ENCODE data around the gene PDE6D. TPM values are rescaled to one million over a fixed set of nuclear protein-coding genes. Genes with fewer than 3 reads are reported as not detected.

Gene PDE6D
- total and polyA plus RNA-seq, 2 of the 13 experiments (the other 11 are each of a cell fraction or from before 2014, with no cell fraction given) = 14.1 to 23.2 TPM

DNA sequence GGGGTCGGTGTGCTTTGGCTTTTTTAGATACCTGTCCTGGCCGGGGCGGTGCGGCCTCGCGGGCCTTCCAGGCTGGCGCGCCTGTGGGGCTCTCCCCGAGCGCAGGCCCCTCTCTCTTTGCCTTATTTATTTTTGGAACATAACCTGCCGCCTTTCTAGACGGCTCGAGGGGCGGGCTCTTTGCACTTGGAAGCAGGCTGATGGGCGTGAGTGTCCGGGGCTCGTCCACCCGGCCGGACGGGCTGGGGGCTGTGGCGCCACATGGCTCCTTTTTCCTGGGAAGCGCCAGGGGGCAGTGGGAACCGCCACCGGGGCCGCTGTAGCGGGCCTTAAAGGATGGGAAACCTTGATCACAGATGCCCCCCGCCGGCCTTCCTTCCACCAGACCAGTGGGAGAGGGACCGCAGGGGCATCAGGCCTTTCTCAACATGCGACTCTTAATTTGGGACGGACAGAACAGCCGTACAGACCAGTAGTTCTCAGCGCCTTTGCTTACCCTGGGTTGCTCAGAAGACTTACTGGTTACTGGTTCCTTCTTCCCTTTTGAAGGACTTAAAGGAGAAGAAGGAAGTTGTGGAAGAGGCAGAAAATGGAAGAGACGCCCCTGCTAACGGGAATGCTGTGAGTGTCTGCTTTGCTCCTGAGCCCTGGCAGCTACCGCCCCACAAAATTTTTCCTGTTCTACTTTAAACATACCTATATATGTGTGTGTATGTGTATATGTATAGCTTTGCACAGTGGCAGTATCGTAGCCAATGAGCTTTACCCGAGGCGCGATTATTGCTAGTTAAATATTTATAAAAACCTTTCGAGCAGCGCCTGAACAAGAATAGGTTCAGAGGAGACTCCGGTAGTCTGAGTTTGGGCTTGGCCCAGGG, 70.0 kb downstream of the PDE6D start:
- Histone ChIP-seq H2AFZ (ENCODE audit: low read length) (no peak overlapping the region), H3K9ac (ENCODE audit: insufficient read depth, low read depth, low read length) (peak overlapping the region; percentile 84), H3K4me1 (ENCODE audit: insufficient read depth, low read length) (peaks cover 53% of the 10 kb centered on the region), H3K27me3 (ENCODE audit: control insufficient read depth in 1 of 2, insufficient read depth in 2 of 2, low read length in 2 of 2) (no peaks in the 10 kb centered on the region), H3K4me2 (ENCODE audit: low read depth, low read length) (peak overlapping the region; percentile 92), H3K9me3 (ENCODE audit: low read length) (no peaks in the 10 kb centered on the region), H3K36me3 (replicated peaks in 1 of 2; ENCODE audit: control insufficient read depth in 1 of 2, insufficient read depth in 2 of 2, low read length in 2 of 2) (peaks cover 15 to 17% of the 10 kb centered on the region in 2 experiments), H4K20me1 (ENCODE audit: insufficient read depth, low read length) (peaks cover 39% of the 10 kb centered on the region), H3K4me3 (replicated peaks in 1 of 3; ENCODE audit: insufficient read depth in 1 of 3, low read depth in 2 of 3, low read length in 3 of 3) (peak overlapping the region; percentile 83 to 93 (median 89)), H3K79me2 (ENCODE audit: insufficient read depth, low read length) (peaks cover 41% of the 10 kb centered on the region), H3K27ac (ENCODE audit: extremely low read length, insufficient read depth, low read length) (peak overlapping the region; percentile 53)
- intact Hi-C loops (cut with micrococcal nuclease; ENCODE audit: unreplicated experiment) (loop anchor here (5.0 kb wide), 1 partner anchor 249 kb away; the partner anchor contains the start of gene NCL), in situ Hi-C loops (cut with HindIII; ENCODE audit: extremely low pct_ligation_motif_present, low pct_unique_long_range_greater_than_20kb) (loop anchor here (5.0 kb wide), 2 partner anchors 34 to 99 kb away; no protein-coding TSS in a partner anchor)
- no peak for ATAC-seq
- FAIRE-seq = no peak
- no peak for DNase-seq (ENCODE audit: low spot score)
- POLR2A ChIA-PET = interaction anchor here (0.8 to 1.2 kb wide), 2 partner anchors 29 to 34 kb away, joined by 3 to 8 read pairs; no protein-coding TSS in a partner anchor
- CTCF ChIA-PET (ENCODE audit: low intra/inter-chr PET ratio, low total read pairs) = interaction anchor here (1.4 to 1.6 kb wide), 4 partner anchors 24 to 34 kb away, joined by 3 to 8 read pairs (median 6); no protein-coding TSS in a partner anchor
- no TSS peak for BruUV-seq (replicated peaks)
- WGBS (ENCODE audit: low lambda C conversion rate) = 5% methylated on average over 43 of the region's 43 CpGs
- TF ChIP-seq SMAD1 (CRISPR knock-in tag; IDR thresholded peaks at IDR 0.05; ENCODE audit: borderline replicate concordance, low read depth) (0 out of 2 replicates have a peak, but pooled peaks have one; percentile 5), KDM2A (CRISPR knock-in tag; IDR thresholded peaks at IDR 0.05; ENCODE audit: borderline replicate concordance, low read depth) (0 out of 2 replicates have a peak, but pooled peaks have one; percentile 16), PHF8 (CRISPR knock-in tag; IDR thresholded peaks at IDR 0.05) (0 out of 2 replicates have a peak, but pooled peaks have one; percentile 40), MXI1 (IDR thresholded peaks at IDR 0.05; ENCODE audit: borderline replicate concordance, low read depth, low read length) (peak; percentile 25; the same call in 1 of the 3 replicates), YY1 (IDR thresholded peaks at IDR 0.05; ENCODE audit: insufficient read depth, insufficient replicate concordance, low read depth, low read length) (no peak), ZNF160 (CRISPR knock-in tag; IDR thresholded peaks at IDR 0.05) (0 out of 2 replicates have a peak, but pooled peaks have one; percentile 66), RXRB (CRISPR knock-in tag; IDR thresholded peaks at IDR 0.05; ENCODE audit: borderline replicate concordance) (0 out of 2 replicates have a peak, but pooled peaks have one; percentile 3), WIZ (CRISPR knock-in tag; IDR thresholded peaks at IDR 0.05) (no peak), ZNF615 (CRISPR knock-in tag; IDR thresholded peaks at IDR 0.05; ENCODE audit: borderline replicate concordance) (0 out of 2 replicates have a peak, but pooled peaks have one; percentile 13), RFXANK (CRISPR knock-in tag; IDR thresholded peaks at IDR 0.05) (no peak), ZNF501 (CRISPR knock-in tag; IDR thresholded peaks at IDR 0.05) (0 out of 2 replicates have a peak, but pooled peaks have one; percentile 22), ZMYM4 (CRISPR knock-in tag; IDR thresholded peaks at IDR 0.05) (no peak), ZNF703 (CRISPR knock-in tag; IDR thresholded peaks at IDR 0.05; ENCODE audit: borderline replicate concordance) (peak; percentile 77; the same call in 1 of the 2 replicates), LCORL (IDR thresholded peaks at IDR 0.05) (no peak), LCORL (CRISPR knock-in tag; IDR thresholded peaks at IDR 0.05) (peak; percentile 49; the same call in 1 of the 2 replicates), MYC (CRISPR knock-in tag; IDR thresholded peaks at IDR 0.05; ENCODE audit: borderline replicate concordance) (0 out of 2 replicates have a peak, but pooled peaks have one; percentile 65)
- TF ChIP-seq, protein P1, sequence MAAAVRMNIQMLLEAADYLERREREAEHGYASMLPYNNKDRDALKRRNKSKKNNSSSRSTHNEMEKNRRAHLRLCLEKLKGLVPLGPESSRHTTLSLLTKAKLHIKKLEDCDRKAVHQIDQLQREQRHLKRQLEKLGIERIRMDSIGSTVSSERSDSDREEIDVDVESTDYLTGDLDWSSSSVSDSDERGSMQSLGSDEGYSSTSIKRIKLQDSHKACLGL (CRISPR knock-in tag; IDR thresholded peaks at IDR 0.05) = peak; percentile 48; the same call in 1 of the 2 replicates
- TF ChIP-seq, protein P2, sequence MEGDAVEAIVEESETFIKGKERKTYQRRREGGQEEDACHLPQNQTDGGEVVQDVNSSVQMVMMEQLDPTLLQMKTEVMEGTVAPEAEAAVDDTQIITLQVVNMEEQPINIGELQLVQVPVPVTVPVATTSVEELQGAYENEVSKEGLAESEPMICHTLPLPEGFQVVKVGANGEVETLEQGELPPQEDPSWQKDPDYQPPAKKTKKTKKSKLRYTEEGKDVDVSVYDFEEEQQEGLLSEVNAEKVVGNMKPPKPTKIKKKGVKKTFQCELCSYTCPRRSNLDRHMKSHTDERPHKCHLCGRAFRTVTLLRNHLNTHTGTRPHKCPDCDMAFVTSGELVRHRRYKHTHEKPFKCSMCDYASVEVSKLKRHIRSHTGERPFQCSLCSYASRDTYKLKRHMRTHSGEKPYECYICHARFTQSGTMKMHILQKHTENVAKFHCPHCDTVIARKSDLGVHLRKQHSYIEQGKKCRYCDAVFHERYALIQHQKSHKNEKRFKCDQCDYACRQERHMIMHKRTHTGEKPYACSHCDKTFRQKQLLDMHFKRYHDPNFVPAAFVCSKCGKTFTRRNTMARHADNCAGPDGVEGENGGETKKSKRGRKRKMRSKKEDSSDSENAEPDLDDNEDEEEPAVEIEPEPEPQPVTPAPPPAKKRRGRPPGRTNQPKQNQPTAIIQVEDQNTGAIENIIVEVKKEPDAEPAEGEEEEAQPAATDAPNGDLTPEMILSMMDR (CRISPR knock-in tag; IDR thresholded peaks at IDR 0.05) = peak; percentile 50
- TF ChIP-seq, protein P3, sequence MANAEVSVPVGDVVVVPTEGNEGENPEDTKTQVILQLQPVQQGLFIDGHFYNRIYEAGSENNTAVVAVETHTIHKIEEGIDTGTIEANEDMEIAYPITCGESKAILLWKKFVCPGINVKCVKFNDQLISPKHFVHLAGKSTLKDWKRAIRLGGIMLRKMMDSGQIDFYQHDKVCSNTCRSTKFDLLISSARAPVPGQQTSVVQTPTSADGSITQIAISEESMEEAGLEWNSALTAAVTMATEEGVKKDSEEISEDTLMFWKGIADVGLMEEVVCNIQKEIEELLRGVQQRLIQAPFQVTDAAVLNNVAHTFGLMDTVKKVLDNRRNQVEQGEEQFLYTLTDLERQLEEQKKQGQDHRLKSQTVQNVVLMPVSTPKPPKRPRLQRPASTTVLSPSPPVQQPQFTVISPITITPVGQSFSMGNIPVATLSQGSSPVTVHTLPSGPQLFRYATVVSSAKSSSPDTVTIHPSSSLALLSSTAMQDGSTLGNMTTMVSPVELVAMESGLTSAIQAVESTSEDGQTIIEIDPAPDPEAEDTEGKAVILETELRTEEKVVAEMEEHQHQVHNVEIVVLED (CRISPR knock-in tag; IDR thresholded peaks at IDR 0.05; ENCODE audit: borderline replicate concordance) = peak; percentile 25; the same call in 1 of the 2 replicates
